KBM-7 (cell line): ENCODE results near the gene EDC4.

ENCODE experiments used
- DNase-seq: peaks from one replicate; pipeline ENCODE4 v3.0.0-alpha.2; 2015
- in situ Hi-C: fragments of 300-500 bp; cut with MboI; formaldehyde crosslinking; loops from 2 replicates; pipeline ENCODE4 v1.14.3; 2020; ENCODE audit warnings: low sequenced_read_pairs, low pct_unique_long_range_greater_than_20kb, mixed read lengths

EDC4 gene

DNA sequence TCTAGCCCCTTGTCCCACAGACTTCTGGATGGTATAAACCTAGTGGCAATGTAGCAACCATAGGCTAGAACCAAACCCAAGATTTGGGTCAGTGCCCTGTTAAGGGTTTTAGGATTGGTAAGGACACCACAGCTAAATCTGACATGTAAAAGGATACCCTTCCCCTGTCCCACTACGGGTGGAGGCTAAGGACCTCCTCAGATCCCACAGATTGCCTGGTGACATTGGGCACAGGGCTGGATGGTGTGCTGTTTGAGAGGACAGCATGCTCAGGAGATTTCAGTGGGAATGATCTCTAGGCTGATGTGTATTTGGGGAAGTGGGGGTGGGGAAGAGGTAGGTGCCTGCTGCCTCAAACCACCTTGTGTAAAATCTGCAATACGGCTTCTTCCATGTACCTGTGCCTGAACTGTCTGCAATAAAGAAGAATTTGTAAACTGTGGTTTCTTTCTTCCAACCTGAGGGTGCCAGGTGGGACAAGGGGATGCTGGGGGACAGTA, 671 bp upstream of the EDC4 start:
- DNase-seq: peak; percentile 31
- in situ Hi-C loops: no loop called here

DNA sequence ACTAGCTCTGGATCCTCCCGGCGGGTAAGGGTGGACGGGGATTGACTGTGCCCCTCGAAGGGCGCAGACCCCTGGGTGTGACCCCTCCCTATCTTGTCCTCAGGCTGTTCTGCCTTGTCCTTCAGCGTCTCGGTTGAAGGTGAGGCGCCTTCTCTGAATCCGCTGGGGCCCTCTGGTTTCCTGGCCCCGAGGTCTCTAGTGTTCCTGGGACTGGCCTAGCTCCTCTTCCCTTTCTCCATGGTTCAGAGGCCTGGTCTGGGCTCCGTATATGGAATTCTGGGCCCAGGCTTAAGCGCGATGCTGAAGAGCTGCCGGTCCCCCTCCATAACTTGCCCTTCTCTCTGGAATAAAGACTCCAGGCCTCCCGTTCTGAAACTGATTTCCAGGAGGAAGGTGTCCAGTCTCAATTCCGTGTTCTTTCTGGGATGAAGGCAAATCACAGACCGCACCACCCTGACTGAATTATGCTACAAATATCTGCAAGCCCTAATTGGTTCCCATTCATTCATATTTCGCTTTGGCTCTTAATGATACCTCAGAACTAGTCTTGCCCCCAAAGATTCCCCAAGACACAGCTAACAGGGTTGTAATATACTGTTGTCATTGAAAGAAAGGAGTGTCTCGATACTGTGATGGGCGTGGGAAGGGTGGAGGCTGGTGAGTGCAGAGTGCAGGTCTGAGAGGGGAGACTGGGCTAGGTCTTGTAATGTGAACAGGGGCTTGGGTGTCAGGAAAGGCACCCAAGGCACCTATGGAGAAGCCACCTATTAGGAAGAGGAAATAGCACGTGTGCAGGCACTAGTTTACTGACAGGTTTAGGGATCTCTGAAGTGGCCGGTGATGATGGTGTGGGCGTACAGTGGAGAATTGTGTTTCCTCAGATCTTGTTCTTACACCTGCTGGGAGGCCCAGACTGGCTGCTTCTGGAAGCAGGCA, 851 bp downstream of the EDC4 start:
- no peak for DNase-seq
- in situ Hi-C loops: no loop called here

DNA sequence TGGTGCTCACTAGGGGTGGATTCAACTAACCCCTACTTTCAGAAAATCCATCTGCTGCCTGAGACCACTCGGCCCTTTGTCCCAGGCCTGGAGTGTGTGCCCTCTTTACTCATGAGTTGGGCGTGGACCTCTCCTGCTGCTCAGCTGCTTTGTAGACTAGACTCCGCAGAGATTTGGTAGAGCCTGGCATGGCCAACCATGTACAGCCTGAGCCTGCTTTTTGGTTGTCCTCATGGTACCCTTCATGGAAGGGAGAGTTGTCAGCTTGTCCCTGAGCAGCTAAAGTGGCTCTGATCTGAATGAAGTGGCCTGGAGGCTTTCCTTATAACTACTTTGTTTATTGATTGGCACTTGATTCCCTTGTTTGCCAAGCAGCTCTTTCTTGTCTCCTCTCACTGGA, 1.5 kb downstream of the EDC4 start:
- no peak for DNase-seq
- in situ Hi-C loops: no loop called here

DNA sequence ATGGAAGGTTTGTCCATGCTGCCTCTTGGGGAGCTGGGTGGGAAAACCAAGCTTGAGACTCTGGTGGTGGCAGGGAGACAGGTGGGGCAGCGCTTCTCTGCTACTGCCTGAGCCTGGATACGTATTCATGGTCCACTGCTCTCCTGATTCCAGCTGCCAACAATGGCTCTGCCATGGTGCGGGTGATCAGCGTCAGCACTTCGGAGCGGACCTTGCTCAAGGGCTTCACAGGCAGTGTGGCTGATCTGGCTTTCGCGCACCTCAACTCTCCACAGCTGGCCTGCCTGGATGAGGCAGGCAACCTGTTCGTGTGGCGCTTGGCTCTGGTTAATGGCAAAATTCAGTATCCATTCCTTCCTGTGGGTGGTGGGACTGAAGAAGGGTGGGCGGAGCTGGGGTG, 4.2 kb downstream of the EDC4 start:
- in situ Hi-C loops: no loop called here
- DNase-seq: no peak

DNA sequence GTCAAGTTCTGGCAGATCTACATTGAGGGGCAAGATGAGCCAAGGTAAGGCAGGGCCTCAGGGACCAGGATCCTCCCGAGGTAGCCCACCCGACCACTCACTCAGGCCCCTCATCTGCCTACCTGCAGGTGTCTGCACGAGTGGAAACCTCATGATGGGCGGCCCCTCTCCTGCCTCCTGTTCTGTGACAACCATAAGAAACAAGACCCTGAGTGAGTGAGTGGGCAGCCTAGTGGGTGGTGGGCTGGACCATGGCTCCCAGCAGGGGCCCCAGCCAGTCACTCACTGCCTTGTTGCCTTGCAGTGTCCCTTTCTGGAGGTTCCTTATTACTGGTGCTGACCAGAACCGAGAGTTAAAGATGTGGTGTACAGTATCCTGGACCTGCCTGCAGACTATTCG, 5.4 kb downstream of the EDC4 start:
- in situ Hi-C loops: no loop called here

DNA sequence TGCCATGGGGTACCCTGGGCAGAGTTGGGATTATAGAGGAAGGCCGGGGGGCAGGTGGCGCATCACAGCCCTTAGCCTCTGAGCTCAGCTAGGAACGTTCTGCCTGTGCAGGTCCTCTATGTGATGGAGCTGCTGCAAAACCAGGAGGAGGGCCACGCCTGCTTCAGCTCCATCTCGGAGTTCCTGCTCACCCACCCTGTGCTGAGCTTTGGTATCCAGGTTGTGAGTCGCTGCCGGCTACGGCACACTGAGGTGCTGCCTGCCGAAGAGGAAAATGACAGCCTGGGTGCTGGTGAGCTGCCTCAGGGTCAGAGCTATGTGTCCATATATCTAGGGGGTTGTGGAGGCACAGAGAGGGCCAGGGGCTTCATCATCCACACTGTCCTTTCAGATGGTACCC, 6.0 kb downstream of the EDC4 start:
- DNase-seq: no peak
- in situ Hi-C loops: no loop called here

More for the DNA sequence above, 5.4 kb downstream of the EDC4 start:
- no peak for DNase-seq

DNA sequence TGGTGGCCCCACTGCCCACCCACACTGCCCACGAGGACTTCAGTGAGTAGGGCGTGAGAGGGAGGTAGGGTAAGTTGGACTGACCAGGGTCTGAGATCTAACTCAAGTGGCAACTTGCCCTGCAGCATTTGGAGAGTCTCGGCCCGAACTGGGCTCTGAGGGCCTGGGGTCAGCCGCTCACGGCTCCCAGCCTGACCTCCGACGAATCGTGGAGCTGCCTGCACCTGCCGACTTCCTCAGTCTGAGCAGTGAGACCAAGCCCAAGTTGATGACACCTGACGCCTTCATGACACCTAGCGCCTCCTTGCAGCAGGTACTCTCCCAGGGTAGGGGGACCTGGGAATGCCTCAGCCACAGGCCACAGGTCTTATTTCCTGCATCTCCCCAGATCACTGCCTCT, 6.6 kb downstream of the EDC4 start:
- no peak for DNase-seq
- in situ Hi-C loops: no loop called here

DNA sequence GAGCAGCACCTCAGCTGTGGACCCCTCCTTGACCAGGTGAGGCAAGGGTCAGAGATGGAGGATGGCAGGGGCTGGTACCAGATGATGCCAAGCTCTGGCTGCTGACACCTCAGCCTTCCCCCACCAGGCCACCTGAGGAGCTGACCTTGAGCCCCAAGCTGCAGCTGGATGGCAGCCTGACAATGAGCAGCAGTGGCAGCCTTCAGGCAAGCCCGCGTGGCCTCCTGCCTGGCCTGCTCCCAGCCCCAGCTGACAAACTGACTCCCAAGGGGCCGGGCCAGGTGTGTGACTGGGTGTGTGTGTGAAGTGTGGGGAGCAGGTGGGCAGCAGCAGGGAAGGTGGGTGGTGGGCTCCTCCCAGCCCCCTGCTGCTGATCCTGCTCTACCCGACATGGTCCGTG, 7.1 kb downstream of the EDC4 start:
- DNase-seq: no peak
- in situ Hi-C loops: no loop called here

DNA sequence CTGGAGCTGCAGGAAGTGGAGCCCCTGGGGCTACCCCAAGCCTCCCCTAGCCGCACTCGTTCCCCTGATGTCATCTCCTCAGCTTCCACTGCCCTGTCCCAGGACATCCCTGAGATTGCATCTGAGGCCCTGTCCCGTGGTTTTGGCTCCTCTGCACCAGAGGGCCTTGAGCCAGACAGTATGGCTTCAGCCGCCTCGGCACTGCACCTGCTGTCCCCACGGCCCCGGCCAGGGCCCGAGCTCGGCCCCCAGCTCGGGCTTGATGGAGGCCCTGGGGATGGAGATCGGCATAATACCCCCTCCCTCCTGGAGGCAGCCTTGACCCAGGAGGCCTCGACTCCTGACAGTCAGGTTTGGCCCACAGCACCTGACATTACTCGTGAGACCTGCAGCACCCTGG, 7.7 kb downstream of the EDC4 start:
- in situ Hi-C loops: no loop called here

DNA sequence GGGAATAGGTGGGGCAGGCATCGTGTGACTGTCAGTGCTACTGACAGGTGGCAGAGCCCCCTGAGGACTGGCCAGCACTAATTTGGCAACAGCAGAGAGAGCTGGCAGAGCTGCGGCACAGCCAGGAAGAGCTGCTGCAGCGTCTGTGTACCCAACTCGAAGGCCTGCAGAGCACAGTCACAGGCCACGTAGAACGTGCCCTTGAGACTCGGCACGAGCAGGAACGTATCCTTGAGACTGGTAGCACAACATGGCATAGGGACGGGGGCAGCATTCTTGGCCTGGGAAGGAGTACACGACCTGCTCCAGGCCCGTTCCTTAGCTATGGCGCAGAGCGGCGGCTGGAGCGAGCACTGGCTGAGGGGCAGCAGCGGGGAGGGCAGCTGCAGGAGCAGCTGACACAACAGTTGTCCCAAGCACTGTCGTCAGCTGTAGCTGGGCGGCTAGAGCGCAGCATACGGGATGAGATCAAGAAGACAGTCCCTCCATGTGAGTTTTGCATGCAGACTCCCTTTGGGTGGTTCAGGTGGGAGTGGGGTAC, 8.8 kb downstream of the EDC4 start:
- in situ Hi-C loops: no loop called here
- DNase-seq: no peak

More for the DNA sequence above, 7.7 kb downstream of the EDC4 start:
- DNase-seq: no peak

DNA sequence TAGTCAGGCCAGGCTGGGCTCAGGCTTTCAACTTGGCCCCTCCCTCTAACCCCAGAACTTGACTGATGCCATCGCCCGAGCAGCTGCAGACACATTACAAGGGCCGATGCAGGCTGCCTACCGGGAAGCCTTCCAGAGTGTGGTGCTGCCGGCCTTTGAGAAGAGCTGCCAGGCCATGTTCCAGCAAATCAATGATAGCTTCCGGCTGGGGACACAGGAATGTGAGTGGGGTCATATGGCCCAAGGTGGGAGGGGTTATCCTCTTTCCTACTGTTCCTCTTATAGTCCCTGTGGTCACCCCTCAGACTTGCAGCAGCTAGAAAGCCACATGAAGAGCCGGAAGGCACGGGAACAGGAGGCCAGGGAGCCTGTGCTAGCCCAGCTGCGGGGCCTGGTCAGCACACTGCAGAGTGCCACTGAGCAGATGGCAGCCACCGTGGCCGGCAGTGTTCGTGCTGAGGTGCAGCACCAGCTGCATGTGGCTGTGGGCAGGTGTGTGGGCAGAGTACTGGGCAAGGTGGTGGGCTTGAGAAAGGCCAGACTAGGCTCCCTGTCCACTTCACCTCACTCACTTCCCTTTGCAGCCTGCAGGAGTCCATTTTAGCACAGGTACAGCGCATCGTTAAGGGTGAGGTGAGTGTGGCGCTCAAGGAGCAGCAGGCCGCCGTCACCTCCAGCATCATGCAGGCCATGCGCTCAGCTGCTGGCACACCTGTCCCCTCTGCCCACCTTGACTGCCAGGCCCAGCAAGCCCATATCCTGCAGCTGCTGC, 9.7 kb downstream of the EDC4 start:
- in situ Hi-C loops: no loop called here
- no peak for DNase-seq

DNA sequence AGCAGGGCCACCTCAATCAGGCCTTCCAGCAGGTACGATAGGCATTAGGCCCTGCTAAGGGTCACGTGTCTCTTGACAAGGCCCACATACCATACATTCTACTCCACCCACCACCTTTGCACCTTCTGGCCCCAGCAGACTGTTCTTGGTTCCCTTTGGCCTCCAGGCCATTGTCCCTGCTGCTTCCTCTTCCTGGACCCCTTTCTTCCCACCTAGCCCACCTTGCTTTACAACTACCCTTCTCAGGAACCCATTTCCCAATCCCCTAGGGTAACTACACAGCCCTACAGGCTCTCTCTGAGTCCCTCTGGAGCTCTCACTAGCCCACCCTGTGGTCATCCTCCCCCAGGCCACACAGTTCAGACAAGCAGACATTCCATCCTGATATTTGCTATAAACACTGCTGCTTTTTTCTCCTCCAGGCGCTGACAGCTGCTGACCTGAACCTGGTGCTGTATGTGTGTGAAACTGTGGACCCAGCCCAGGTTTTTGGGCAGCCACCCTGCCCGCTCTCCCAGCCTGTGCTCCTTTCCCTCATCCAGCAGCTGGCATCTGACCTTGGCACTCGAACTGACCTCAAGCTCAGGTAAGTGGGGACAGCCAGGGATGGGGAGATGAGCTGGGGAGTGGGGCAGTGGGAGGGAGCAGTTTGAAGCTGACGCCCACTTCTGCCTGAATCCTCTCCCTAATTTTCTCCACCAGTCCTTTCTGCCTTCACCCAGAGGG, 10.5 kb downstream of the EDC4 start:
- in situ Hi-C loops: no loop called here
- DNase-seq: no peak

DNA sequence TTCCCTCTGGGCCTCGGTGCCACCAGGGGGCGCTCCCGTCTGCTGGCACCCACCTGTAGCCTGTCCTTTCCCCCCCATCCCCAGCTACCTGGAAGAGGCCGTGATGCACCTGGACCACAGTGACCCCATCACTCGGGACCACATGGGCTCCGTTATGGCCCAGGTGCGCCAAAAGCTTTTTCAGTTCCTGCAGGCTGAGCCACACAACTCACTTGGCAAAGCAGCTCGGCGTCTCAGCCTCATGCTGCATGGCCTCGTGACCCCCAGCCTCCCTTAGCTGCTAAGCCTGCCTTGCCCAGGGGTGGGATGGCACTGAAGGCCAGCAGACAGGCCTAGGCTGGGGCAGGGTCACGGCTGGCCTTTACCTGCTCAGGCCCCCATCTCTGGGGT, 11.0 kb downstream of the EDC4 start:
- peak; percentile 73 for DNase-seq
- in situ Hi-C loops: no loop called here

DNA sequence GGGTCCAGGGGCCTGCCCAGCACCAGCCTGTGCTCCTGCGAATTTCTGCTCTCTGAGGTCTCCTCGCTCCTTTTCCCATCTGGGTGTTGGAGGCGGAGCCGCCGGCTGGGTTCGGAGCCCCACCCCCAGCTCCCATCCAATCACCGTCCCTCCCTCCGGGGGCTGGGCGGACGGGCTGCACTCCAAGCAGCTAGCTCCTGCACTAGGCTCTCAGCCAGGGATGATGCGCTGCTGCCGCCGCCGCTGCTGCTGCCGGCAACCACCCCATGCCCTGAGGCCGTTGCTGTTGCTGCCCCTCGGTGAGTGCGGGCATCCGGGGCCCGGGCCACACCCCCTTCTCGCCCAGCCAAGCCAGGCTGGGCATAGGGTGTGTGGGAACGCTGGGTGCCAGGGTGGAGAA, 11.8 kb downstream of the EDC4 start, which contains the start of gene NRN1L:
NRN1L (plus strand) TSS at position 202 of the 400 bp plus-strand sequence; CDS start at position 221, 19 bp downstream.
- in situ Hi-C loops: no loop called here
- DNase-seq: no peak

DNA sequence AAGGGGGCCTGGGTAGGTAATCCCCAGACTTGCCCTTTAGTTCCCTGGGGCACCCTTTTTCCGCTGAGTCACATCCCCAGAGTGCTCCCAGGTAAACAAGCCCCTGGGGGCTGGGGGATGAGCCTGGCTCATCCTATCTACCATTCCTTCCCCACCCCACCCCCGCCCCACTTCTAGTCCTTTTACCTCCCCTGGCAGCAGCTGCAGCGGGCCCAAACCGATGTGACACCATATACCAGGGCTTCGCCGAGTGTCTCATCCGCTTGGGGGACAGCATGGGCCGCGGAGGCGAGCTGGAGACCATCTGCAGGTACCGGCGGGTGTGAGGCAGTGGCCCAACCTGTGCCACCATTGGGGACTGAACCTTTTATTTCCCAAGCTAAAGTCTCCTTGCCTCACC, 12.7 kb downstream of the EDC4 start:
- no peak for DNase-seq
- in situ Hi-C loops: no loop called here

DNA sequence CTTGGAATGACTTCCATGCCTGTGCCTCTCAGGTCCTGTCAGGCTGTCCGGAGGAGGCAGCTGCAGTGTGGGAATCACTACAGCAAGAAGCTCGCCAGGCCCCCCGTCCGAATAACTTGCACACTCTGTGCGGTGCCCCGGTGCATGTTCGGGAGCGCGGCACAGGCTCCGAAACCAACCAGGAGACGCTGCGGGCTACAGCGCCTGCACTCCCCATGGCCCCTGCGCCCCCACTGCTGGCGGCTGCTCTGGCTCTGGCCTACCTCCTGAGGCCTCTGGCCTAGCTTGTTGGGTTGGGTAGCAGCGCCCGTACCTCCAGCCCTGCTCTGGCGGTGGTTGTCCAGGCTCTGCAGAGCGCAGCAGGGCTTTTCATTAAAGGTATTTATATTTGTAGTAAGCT, 13.1 kb downstream of the EDC4 start:
- no peak for DNase-seq
- in situ Hi-C loops: no loop called here

DNA sequence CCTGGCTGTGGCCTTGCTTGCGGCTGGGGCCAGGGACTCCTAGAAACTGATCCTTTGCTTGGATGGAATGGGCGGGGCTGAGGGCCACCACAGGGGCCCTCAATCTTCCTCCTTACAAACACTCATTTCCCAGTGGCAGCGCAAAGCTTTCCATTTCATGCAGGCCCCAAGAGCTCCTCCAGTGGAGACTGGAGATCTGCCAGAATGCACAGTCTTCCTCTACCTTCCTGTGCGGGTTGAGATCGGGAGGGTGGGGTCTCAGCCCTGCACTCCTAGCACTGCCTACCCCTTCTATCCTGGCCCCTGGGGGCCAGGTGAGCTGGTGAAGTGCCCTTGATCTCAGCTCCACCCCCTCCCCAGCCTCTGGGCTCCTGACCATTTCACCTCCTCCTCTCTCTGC, 13.5 kb downstream of the EDC4 start:
- in situ Hi-C loops: no loop called here
- no peak for DNase-seq

DNA sequence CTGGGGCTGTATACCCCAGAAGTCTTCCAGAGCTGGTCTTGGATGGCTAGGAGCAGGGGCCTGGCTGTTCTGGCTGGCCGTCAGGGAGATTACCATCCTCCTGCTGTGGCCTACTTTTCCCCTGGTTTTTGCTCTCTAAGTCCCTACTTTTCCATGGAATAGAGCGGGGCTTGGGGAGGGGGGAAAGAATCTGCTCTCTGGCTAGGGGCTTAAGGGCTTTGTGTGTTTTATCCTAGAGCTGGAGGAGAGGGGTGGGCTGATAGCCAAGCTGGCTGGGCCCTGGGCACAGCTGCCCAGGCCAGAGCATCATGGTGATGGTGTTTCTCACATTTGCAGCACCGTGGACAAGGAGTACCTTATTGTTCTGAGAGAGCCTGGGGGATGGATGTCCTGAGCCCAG, 15.5 kb downstream of the EDC4 start:
- no peak for DNase-seq
- in situ Hi-C loops: no loop called here

DNA sequence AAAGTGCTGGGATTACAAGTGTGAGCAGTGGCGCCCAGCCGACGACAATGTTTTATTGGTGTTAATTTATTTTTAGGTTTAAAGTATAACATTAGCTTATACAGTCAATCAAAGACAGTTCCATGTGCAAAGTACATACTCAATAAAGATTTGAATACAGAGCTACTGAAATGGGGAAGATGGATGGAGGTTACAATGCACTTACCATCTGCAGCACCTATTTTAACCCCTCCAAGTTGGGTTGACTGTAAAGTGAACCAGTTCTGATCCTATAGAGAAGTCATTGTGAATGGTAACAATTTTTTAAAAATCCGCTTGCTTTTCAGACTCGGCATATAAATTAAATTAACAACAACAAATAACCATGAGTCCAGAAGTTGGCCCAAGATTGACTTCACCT, 19.5 kb downstream of the EDC4 start:
- in situ Hi-C loops: no loop called here
- DNase-seq: no peak
